DND-41 (cell line): ENCODE measurements around the gene PCDHA6.
"Not testable (repeated sequence)": the region's sequence is repeated elsewhere in the genome, so short reads cannot be mapped to it uniquely, and the experiment has no call there.

Source experiments
- EZH2 ChIP-seq: IDR thresholded peaks from 3 replicates; pipeline ENCODE4 v1.6.1; 2012; ENCODE audit warnings: borderline replicate concordance, low read depth, mild to moderate bottlenecking, moderate library complexity, low read length, inconsistent platforms; ENCODE audit not compliant: severe bottlenecking
- TF ChIP-seq, protein P1 (sequence below): IDR thresholded peaks from 2 replicates; pipeline ENCODE4 v1.5.1; 2012; ENCODE audit warnings: borderline replicate concordance, low read length, moderate library complexity, mild to moderate bottlenecking; ENCODE audit not compliant: poor library complexity, severe bottlenecking; ENCODE audit errors: extremely low read depth

DNA sequence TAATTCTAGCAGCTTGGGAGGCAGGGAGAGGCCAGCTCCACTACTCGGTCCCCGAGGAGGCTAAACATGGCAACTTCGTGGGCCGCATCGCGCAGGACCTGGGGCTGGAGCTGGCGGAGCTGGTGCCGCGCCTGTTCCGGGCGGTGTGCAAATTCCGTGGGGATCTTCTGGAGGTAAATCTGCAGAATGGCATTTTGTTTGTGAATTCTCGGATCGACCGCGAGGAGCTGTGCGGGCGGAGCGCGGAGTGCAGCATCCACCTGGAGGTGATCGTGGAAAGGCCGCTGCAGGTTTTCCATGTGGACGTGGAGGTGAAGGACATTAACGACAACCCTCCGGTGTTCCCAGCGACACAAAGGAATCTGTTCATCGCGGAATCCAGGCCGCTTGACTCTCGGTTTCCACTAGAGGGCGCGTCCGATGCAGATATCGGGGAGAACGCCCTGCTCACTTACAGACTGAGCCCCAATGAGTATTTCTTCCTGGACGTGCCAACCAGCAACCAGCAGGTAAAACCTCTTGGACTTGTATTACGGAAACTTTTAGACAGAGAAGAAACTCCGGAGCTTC is 6.8 kb downstream of the PCDHA6 start:
- TF ChIP-seq, protein P1, sequence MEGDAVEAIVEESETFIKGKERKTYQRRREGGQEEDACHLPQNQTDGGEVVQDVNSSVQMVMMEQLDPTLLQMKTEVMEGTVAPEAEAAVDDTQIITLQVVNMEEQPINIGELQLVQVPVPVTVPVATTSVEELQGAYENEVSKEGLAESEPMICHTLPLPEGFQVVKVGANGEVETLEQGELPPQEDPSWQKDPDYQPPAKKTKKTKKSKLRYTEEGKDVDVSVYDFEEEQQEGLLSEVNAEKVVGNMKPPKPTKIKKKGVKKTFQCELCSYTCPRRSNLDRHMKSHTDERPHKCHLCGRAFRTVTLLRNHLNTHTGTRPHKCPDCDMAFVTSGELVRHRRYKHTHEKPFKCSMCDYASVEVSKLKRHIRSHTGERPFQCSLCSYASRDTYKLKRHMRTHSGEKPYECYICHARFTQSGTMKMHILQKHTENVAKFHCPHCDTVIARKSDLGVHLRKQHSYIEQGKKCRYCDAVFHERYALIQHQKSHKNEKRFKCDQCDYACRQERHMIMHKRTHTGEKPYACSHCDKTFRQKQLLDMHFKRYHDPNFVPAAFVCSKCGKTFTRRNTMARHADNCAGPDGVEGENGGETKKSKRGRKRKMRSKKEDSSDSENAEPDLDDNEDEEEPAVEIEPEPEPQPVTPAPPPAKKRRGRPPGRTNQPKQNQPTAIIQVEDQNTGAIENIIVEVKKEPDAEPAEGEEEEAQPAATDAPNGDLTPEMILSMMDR, result not testable (repeated sequence)
- not testable (repeated sequence) for TF ChIP-seq EZH2
